HepG2 (cell line): Measurements from ENCODE around the gene SDR39U1. TPM values are rescaled to one million over a fixed set of nuclear protein-coding genes. Genes with fewer than 3 reads are reported as not detected.

Source experiments
- GLMP ChIP-seq: sonication (generic); formaldehyde crosslinking; IDR thresholded peaks from 2 replicates; pipeline ENCODE4 v1.9.0; 2021; ENCODE audit warnings: missing genetic modification reagents, mild to moderate bottlenecking, borderline replicate concordance
- HNF1A ChIP-seq, 2 experiments: sonication (generic) in 1 of 2; formaldehyde crosslinking in 1 of 2; IDR thresholded peaks; 2 replicates each; pipeline versions ENCODE4 v1.4.0 to v1.6.1; 2016 to 2020; ENCODE audit warnings: borderline replicate concordance in 1 of 2, low read depth in 1 of 2, mild to moderate bottlenecking in 1 of 2, missing genetic modification reagents in 1 of 2
- MNT ChIP-seq: fragments of 450-650 bp; IDR thresholded peaks from 2 replicates; pipeline ENCODE4 v1.6.1; 2016
- NR2F6 ChIP-seq, 2 experiments: IDR thresholded peaks; 2 replicates each; pipeline ENCODE4 v1.6.1; 2016; ENCODE audit warnings: antibody characterized with exemption in 1 of 2, mild to moderate bottlenecking in 1 of 2
- SNRNP70 ChIP-seq: fragments of 200-400 bp; formaldehyde crosslinking; IDR thresholded peaks from 2 replicates; pipeline ENCODE4 v1.6.1; 2017; ENCODE audit warnings: mild to moderate bottlenecking, low read depth, low read length, moderate library complexity
- ZNF225 ChIP-seq: sonication (generic); formaldehyde crosslinking; IDR thresholded peaks from 2 replicates; pipeline ENCODE4 v1.4.0; 2020; ENCODE audit warnings: mild to moderate bottlenecking, missing genetic modification reagents
- ZNF276 ChIP-seq: sonication (generic); formaldehyde crosslinking; IDR thresholded peaks from 2 replicates; pipeline ENCODE4 v1.4.0; 2020; ENCODE audit warnings: mild to moderate bottlenecking, low read depth, missing genetic modification reagents
- ZNF326 ChIP-seq: sonication (generic); formaldehyde crosslinking; IDR thresholded peaks from 2 replicates; pipeline ENCODE4 v1.4.0; 2020; ENCODE audit warnings: missing genetic modification reagents, borderline replicate concordance
- ZNF572 ChIP-seq: sonication (generic); formaldehyde crosslinking; IDR thresholded peaks from 2 replicates; pipeline ENCODE4 v1.5.1; 2020; ENCODE audit warnings: mild to moderate bottlenecking, missing genetic modification reagents
- ZNF83 ChIP-seq: sonication (generic); formaldehyde crosslinking; IDR thresholded peaks from 2 replicates; pipeline ENCODE4 v1.4.0; 2020; ENCODE audit warnings: missing genetic modification reagents, mild to moderate bottlenecking, borderline replicate concordance
- ZSCAN9 ChIP-seq: IDR thresholded peaks from 2 replicates; pipeline ENCODE4 v1.6.1; 2016; ENCODE audit warnings: borderline replicate concordance
- polyA plus RNA-seq, 8 experiments: library from polyadenylated mRNA; depleted of rRNA in 3 of 8; stranded (reverse) in 7 of 8; unstranded in 1 of 8; fragments of >200 nt; fragmentation: Illumina TruSeq in 4 of 8; extraction: Trizol in 4 of 8; gene quantifications; 2 replicates each; pipeline versions ENCODE4 v1.2.1 to v1.2.3, GENCODE V29; 2011 to 2016; ENCODE audit warnings: low read depth in 4 of 8, missing spikeins in 1 of 8, mixed read lengths in 1 of 8; ENCODE audit not compliant: insufficient read depth in 1 of 8
- total RNA-seq, 5 experiments: library from RNA; depleted of rRNA; stranded (reverse); fragments of >200 nt; fragmentation: Illumina TruSeq; extraction: Trizol; gene quantifications; 2 replicates each; pipeline ENCODE4 v1.2.3, GENCODE V29; 2016; ENCODE audit warnings: low read depth in 1 of 5
- TF ChIP-seq, protein P1 (sequence below): sonication (generic); formaldehyde crosslinking; IDR thresholded peaks from 2 replicates; pipeline ENCODE4 v1.5.1; 2020; ENCODE audit warnings: mild to moderate bottlenecking, missing genetic modification reagents, moderate library complexity
- TF ChIP-seq, protein P2 (sequence below): sonication (generic); formaldehyde crosslinking; conservative IDR thresholded peaks from 2 replicates; pipeline ENCODE4 v1.4.0; 2020; ENCODE audit warnings: missing genetic modification reagents

Gene SDR39U1
- total and polyA plus RNA-seq, 2 of the 13 experiments (the other 11 are each of a cell fraction or from before 2014, with no cell fraction given): 34.4 to 129 TPM

- TF ChIP-seq ZNF225 (0 out of 2 replicates have a peak, but pooled peaks have one; percentile 73), ZNF572 (CRISPR knock-in tag) (no peak), ZNF83 (no peak; the same call in 1 of the 2 replicates), MNT (no peak), ZSCAN9 (CRISPR knock-in tag) (no peak), HNF1A (IDR thresholded peaks at IDR 0.05; ENCODE audit: low read depth) (no peak), HNF1A (CRISPR knock-in tag; IDR thresholded peaks at IDR 0.05; ENCODE audit: borderline replicate concordance) (no peak), ZNF326 (CRISPR knock-in tag) (no peak), GLMP (CRISPR knock-in tag) (no peak), ZNF276 (no peak), NR2F6 (IDR thresholded peaks at IDR 0.05) (no peak), NR2F6 (CRISPR knock-in tag; IDR thresholded peaks at IDR 0.05) (peak; percentile 53; the same call in 1 of the 2 replicates), SNRNP70 (no peak)
- TF ChIP-seq, protein P1, sequence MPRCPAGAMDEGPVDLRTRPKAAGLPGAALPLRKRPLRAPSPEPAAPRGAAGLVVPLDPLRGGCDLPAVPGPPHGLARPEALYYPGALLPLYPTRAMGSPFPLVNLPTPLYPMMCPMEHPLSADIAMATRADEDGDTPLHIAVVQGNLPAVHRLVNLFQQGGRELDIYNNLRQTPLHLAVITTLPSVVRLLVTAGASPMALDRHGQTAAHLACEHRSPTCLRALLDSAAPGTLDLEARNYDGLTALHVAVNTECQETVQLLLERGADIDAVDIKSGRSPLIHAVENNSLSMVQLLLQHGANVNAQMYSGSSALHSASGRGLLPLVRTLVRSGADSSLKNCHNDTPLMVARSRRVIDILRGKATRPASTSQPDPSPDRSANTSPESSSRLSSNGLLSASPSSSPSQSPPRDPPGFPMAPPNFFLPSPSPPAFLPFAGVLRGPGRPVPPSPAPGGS: peak; percentile 12; the same call in 1 of the 2 replicates
- TF ChIP-seq, protein P2, sequence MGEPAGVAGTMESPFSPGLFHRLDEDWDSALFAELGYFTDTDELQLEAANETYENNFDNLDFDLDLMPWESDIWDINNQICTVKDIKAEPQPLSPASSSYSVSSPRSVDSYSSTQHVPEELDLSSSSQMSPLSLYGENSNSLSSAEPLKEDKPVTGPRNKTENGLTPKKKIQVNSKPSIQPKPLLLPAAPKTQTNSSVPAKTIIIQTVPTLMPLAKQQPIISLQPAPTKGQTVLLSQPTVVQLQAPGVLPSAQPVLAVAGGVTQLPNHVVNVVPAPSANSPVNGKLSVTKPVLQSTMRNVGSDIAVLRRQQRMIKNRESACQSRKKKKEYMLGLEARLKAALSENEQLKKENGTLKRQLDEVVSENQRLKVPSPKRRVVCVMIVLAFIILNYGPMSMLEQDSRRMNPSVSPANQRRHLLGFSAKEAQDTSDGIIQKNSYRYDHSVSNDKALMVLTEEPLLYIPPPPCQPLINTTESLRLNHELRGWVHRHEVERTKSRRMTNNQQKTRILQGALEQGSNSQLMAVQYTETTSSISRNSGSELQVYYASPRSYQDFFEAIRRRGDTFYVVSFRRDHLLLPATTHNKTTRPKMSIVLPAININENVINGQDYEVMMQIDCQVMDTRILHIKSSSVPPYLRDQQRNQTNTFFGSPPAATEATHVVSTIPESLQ: peak; percentile 83
These were observed 10.9 kb downstream of the SDR39U1 start (continued) for GRCh38 chr14:24431569-24432258.
